Measurements from ENCODE around the gene ZNF12. TPM values are rescaled to one million over a fixed set of nuclear protein-coding genes. Genes with fewer than 3 reads are reported as not detected.
"Not testable (repeated sequence)": the region's sequence is repeated elsewhere in the genome, so short reads cannot be mapped to it uniquely, and the experiment has no call there.

ZNF12 gene
- total and polyA plus RNA-seq, 10 of the 15 experiments (the other 5 are each of a cell fraction or from before 2014, with no cell fraction given) = 6.7 to 38.1 (median 14.4) TPM

- not testable (repeated sequence) for BruUV-seq (replicated peaks)
Observed at GRCh38 chr7:6749335-6749734, 42.6 kb upstream of the ZNF12 start.

GRCh38 chr7:6744410-6745100, 37.8 kb upstream of the ZNF12 start:
- H3K27ac ChIP-seq (ENCODE audit: control insufficient read depth, insufficient read depth); H3K36me3 ChIP-seq (ENCODE audit: control insufficient read depth in 2 of 2, insufficient read depth in 2 of 2, low read length in 1 of 2); H3K79me2 ChIP-seq (ENCODE audit: control insufficient read depth, insufficient read depth, low read length); intact Hi-C loops (cut with micrococcal nuclease; ENCODE audit: unreplicated experiment); H2AFZ ChIP-seq (ENCODE audit: control insufficient read depth, low read depth, low read length); ATAC-seq; H4K20me1 ChIP-seq (ENCODE audit: control insufficient read depth, insufficient read depth); SMC1A ChIA-PET (ENCODE audit: uncharacterized antibody, unreplicated experiment); in situ Hi-C loops (cut with MboI); H3K4me3 ChIP-seq; RAD21 ChIA-PET (ENCODE audit: unreplicated experiment); CTCF ChIA-PET; H3K9ac ChIP-seq (ENCODE audit: control insufficient read depth, insufficient read depth, low read length); H3K4me1 ChIP-seq (ENCODE audit: control insufficient read depth, insufficient read depth, low read length); POLR2A ChIA-PET; H3K9me3 ChIP-seq (replicated peaks; ENCODE audit: control insufficient read depth, insufficient read depth, low read length); FAIRE-seq; DNase-seq (ENCODE audit: low read depth, low spot score); H3K27me3 ChIP-seq (replicated peaks in 1 of 2; ENCODE audit: control insufficient read depth in 2 of 2, insufficient read depth in 2 of 2, low read length in 1 of 2); H3K4me2 ChIP-seq (ENCODE audit: control insufficient read depth, insufficient read depth); BruUV-seq (replicated peaks): not testable (repeated sequence)
- WGBS (ENCODE audit: insufficient coverage, insufficient replicate concordance, low lambda C conversion rate, missing lambda C conversion rate) = 100% methylated on average over 1 of the region's 12 CpGs

More at GRCh38 chr7:6749335-6749734, 42.6 kb upstream of the ZNF12 start:
- H3K36me3 ChIP-seq (ENCODE audit: control insufficient read depth in 2 of 2, insufficient read depth in 2 of 2, low read length in 1 of 2); FAIRE-seq; H3K9me3 ChIP-seq (replicated peaks; ENCODE audit: control insufficient read depth, insufficient read depth, low read length); H3K9ac ChIP-seq (ENCODE audit: control insufficient read depth, insufficient read depth, low read length); H4K20me1 ChIP-seq (ENCODE audit: control insufficient read depth, insufficient read depth); SMC1A ChIA-PET (ENCODE audit: uncharacterized antibody, unreplicated experiment); CTCF ChIA-PET; in situ Hi-C loops (cut with MboI); H3K27ac ChIP-seq (ENCODE audit: control insufficient read depth, insufficient read depth); H3K4me1 ChIP-seq (ENCODE audit: control insufficient read depth, insufficient read depth, low read length); ATAC-seq; H3K4me2 ChIP-seq (ENCODE audit: control insufficient read depth, insufficient read depth); H3K4me3 ChIP-seq; H3K79me2 ChIP-seq (ENCODE audit: control insufficient read depth, insufficient read depth, low read length); DNase-seq (ENCODE audit: low read depth, low spot score); H3K27me3 ChIP-seq (replicated peaks in 1 of 2; ENCODE audit: control insufficient read depth in 2 of 2, insufficient read depth in 2 of 2, low read length in 1 of 2); H2AFZ ChIP-seq (ENCODE audit: control insufficient read depth, low read depth, low read length); intact Hi-C loops (cut with micrococcal nuclease; ENCODE audit: unreplicated experiment); RAD21 ChIA-PET (ENCODE audit: unreplicated experiment); POLR2A ChIA-PET: not testable (repeated sequence)
- 100% methylated on average over 6 of the region's 12 CpGs for WGBS (ENCODE audit: insufficient coverage, insufficient replicate concordance, low lambda C conversion rate, missing lambda C conversion rate)

DNA sequence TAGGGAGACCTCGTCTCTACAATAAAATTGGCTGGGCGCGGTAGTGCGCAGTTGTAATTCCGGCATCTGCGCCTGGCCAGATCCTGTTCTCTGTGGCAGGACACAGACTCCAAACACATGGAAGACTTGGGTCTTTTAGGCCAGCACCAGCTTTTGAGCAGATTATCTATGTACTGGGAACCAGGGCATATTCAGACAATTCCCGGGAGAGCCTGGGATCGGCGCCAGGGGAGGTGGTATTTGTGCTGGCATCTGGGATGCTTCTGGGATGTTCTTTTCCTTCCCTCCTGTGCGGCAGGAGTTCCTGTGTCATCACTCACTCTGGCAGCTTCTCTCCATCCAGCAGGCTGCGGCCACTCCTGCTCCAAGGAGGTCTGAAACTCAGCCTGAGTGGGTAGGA, 31.7 kb upstream of the ZNF12 start:
- SMC1A ChIA-PET (ENCODE audit: uncharacterized antibody, unreplicated experiment); H3K27ac ChIP-seq (ENCODE audit: control insufficient read depth, insufficient read depth); H3K79me2 ChIP-seq (ENCODE audit: control insufficient read depth, insufficient read depth, low read length); H4K20me1 ChIP-seq (ENCODE audit: control insufficient read depth, insufficient read depth); H3K4me2 ChIP-seq (ENCODE audit: control insufficient read depth, insufficient read depth); BruUV-seq (replicated peaks); DNase-seq (ENCODE audit: low read depth, low spot score); H3K4me1 ChIP-seq (ENCODE audit: control insufficient read depth, insufficient read depth, low read length); H3K4me3 ChIP-seq; H3K9me3 ChIP-seq (replicated peaks; ENCODE audit: control insufficient read depth, insufficient read depth, low read length); intact Hi-C loops (cut with micrococcal nuclease; ENCODE audit: unreplicated experiment); ATAC-seq; H3K27me3 ChIP-seq (replicated peaks in 1 of 2; ENCODE audit: control insufficient read depth in 2 of 2, insufficient read depth in 2 of 2, low read length in 1 of 2); H2AFZ ChIP-seq (ENCODE audit: control insufficient read depth, low read depth, low read length); RAD21 ChIA-PET (ENCODE audit: unreplicated experiment); in situ Hi-C loops (cut with MboI); CTCF ChIA-PET; FAIRE-seq; POLR2A ChIA-PET; H3K9ac ChIP-seq (ENCODE audit: control insufficient read depth, insufficient read depth, low read length): not testable (repeated sequence)
- H3K36me3 ChIP-seq (ENCODE audit: control insufficient read depth in 2 of 2, insufficient read depth in 2 of 2, low read length in 1 of 2) = peaks cover 3 to 26% of the 10 kb centered on the region in 2 experiments
- WGBS (ENCODE audit: insufficient coverage, insufficient replicate concordance, low lambda C conversion rate, missing lambda C conversion rate) = 95% methylated on average over 4 of the region's 11 CpGs

All from GM12878 (cell line).